GM18505 (cell line): ENCODE results near the gene ERVH48-1.
"Not testable (repeated sequence)": the region's sequence is repeated elsewhere in the genome, so short reads cannot be mapped to it uniquely, and the experiment has no call there.

ENCODE experiments used
- ATAC-seq: cut with Tn5 transposase; IDR thresholded peaks from one replicate; pipeline ENCODE4 v1.9.1; 2021; ENCODE audit not compliant: unreplicated experiment
- POLR2A ChIP-seq: IDR thresholded peaks from 4 replicates; pipeline ENCODE4 v1.6.1; 2011; ENCODE audit warnings: borderline replicate concordance; ENCODE audit not compliant: insufficient read depth, insufficient read length; ENCODE audit errors: extremely low read depth

The ERVH48-1 gene

GRCh38 chr21:42900446-42900845 is 25.0 kb downstream of the ERVH48-1 start:
- ATAC-seq = no peak
- no peak for TF ChIP-seq POLR2A

GRCh38 chr21:42892931-42893755 is 32.3 kb downstream of the ERVH48-1 start, which contains the start of gene NDUFV3:
TSS of gene NDUFV3 (plus strand) at chr21:42893309. CDS start at chr21:42893334, 25 bp downstream.
- peak; percentile 94 for TF ChIP-seq POLR2A
- ATAC-seq = peak; percentile 91

- TF ChIP-seq POLR2A = no peak
- ATAC-seq = no peak
These were observed 32.9 kb downstream of the ERVH48-1 start for GRCh38 chr21:42892582-42892930.

GRCh38 chr21:42887326-42887725 is 38.1 kb downstream of the ERVH48-1 start:
- ATAC-seq = no peak
- TF ChIP-seq POLR2A = no peak

- TF ChIP-seq POLR2A = no peak
These were observed 41.5 kb downstream of the ERVH48-1 start for GRCh38 chr21:42883921-42884320.

GRCh38 chr21:42880352-42880751 is 45.1 kb downstream of the ERVH48-1 start:
- no peak for TF ChIP-seq POLR2A
- ATAC-seq = no peak

More at GRCh38 chr21:42883921-42884320, 41.5 kb downstream of the ERVH48-1 start:
- no peak for ATAC-seq

GRCh38 chr21:42878993-42879787 is 46.2 kb downstream of the ERVH48-1 start, which contains the start of gene WDR4:
TSS of gene WDR4 (minus strand) at chr21:42879539. CDS start at chr21:42879495, 44 bp downstream.
- peak; percentile 99 for TF ChIP-seq POLR2A
- peak; percentile 76 for ATAC-seq

GRCh38 chr21:42878678-42878992 is 46.8 kb downstream of the ERVH48-1 start:
- peak; percentile 24 for ATAC-seq
- TF ChIP-seq POLR2A = no peak

- ATAC-seq = not testable (repeated sequence)
These were observed 49.6 kb downstream of the ERVH48-1 start for GRCh38 chr21:42875811-42876210.

GRCh38 chr21:42873096-42873495 is 52.3 kb downstream of the ERVH48-1 start:
- no peak for TF ChIP-seq POLR2A
- ATAC-seq = no peak

- ATAC-seq = no peak
- no peak for TF ChIP-seq POLR2A
These were observed 57.2 kb downstream of the ERVH48-1 start for GRCh38 chr21:42868196-42868595.
